Suprapubic skin (tissue), 4 donors: ENCODE measurements around the gene MCMBP.

Experiments used
- CTCF ChIP-seq, 2 donors: fragments of 200-600 bp in 1 of 2; fragments of 450-650 bp in 1 of 2; sonication (generic) in 1 of 2; IDR thresholded peaks; one replicate each; pipeline ENCODE4 v1.5.1; 2016 to 2019; ENCODE audit warnings: antibody characterized with exemption in 2 of 2, mild to moderate bottlenecking in 1 of 2, moderate library complexity in 1 of 2
- EP300 ChIP-seq: sonication (generic); formaldehyde crosslinking; IDR thresholded peaks from one replicate; pipeline ENCODE4 v1.6.1; 2017; ENCODE audit warnings: antibody characterized with exemption
- POLR2A ChIP-seq, 2 donors: fragments of 450-650 bp; IDR thresholded peaks; one replicate each; pipeline ENCODE4 v1.6.1; 2017; ENCODE audit warnings: antibody characterized with exemption in 2 of 2, mild to moderate bottlenecking in 2 of 2, moderate library complexity in 2 of 2
- POLR2AphosphoS5 ChIP-seq, 3 donors: sonication (generic); formaldehyde crosslinking; IDR thresholded peaks; one replicate each; pipeline ENCODE4 v1.6.1; 2017; ENCODE audit warnings: antibody characterized with exemption in 3 of 3

- TF ChIP-seq CTCF (IDR thresholded peaks at IDR 0.05): no peak
- no peak for TF ChIP-seq POLR2A (IDR thresholded peaks at IDR 0.05)
- no peak for TF ChIP-seq POLR2AphosphoS5 (IDR thresholded peaks at IDR 0.05)
- no peak for TF ChIP-seq EP300
These were observed 8.6 kb downstream of the MCMBP start for GRCh38 chr10:119863951-119864565.
